Gastrocnemius medialis (tissue), 4 donors: Measurements from ENCODE around the gene SPATA21. TPM values are rescaled to one million over a fixed set of nuclear protein-coding genes. Genes with fewer than 3 reads are reported as not detected.
"Not testable (repeated sequence)": the region's sequence is repeated elsewhere in the genome, so short reads cannot be mapped to it uniquely, and the experiment has no call there.

Experiments used
- ATAC-seq, 2 donors: fragments of 150-250 bp; one replicate each; pipeline ENCODE4 v1.9.1; 2016
- DNase-seq, 2 donors: peaks; one replicate each; pipeline ENCODE4 v3.0.0-alpha.2; 2019
- H3K27ac ChIP-seq, 4 donors: fragments of 200-600 bp; sonication (generic); 1 replicate in 1 of 4; 2 replicates in 3 of 4; pipeline ENCODE4 v1.5.1; 2016 to 2018; ENCODE audit warnings: mild to moderate bottlenecking in 2 of 4, moderate library complexity in 1 of 4
- H3K27me3 ChIP-seq, 3 donors: fragments of 200-600 bp; sonication (generic) in 2 of 3; 1 replicate in 1 of 3; 2 replicates in 2 of 3; pipeline versions ENCODE4 v1.5.1 to v1.6.0; 2016 to 2019; ENCODE audit warnings: mild to moderate bottlenecking in 1 of 3, moderate library complexity in 1 of 3
- H3K36me3 ChIP-seq, 2 donors: fragments of 200-600 bp; sonication (generic) in 1 of 2; one replicate each; pipeline ENCODE4 v1.5.1; 2017 to 2018
- H3K4me1 ChIP-seq, 2 donors: fragments of 200-600 bp; sonication (generic) in 1 of 2; one replicate each; pipeline ENCODE4 v1.5.1; 2016 to 2017; ENCODE audit warnings: mild to moderate bottlenecking in 2 of 2
- H3K4me3 ChIP-seq, 4 donors: fragments of 200-600 bp; sonication (generic) in 3 of 4; 1 replicate in 1 of 4; 2 replicates in 3 of 4; pipeline ENCODE4 v1.5.1; 2016 to 2019; ENCODE audit warnings: mild to moderate bottlenecking in 2 of 4
- H3K9me3 ChIP-seq, 3 donors: fragments of 200-600 bp; sonication (generic) in 2 of 3; 1 replicate in 1 of 3; 2 replicates in 2 of 3; pipeline ENCODE4 v1.5.1; 2016 to 2019
- POLR2A ChIP-seq, 2 donors: fragments of 450-650 bp; IDR thresholded peaks; one replicate each; pipeline ENCODE4 v1.6.1; 2017; ENCODE audit warnings: antibody characterized with exemption in 2 of 2, mild to moderate bottlenecking in 2 of 2, moderate library complexity in 2 of 2
- in situ Hi-C, 4 donors: fragments of 200-750 bp; cut with MboI; loops; one replicate each; pipeline versions ENCODE4 v1.15.0 to v1.8.0; 2017; ENCODE audit warnings: low sequenced_read_pairs in 4 of 4
- intact Hi-C: fragments of 100-400 bp; cut with DNase I; formaldehyde crosslinking; loops from one replicate; pipeline ENCODE4 v1.15.1; 2023; ENCODE audit warnings: low total_unique reads
- total RNA-seq, 4 donors: library from RNA; depleted of rRNA; stranded (reverse); fragments of >200 nt; gene quantifications; one replicate each; pipeline versions ENCODE4 v1.1.0 to v1.2.3, GENCODE V29; 2016
- TF ChIP-seq, protein P1 (sequence below), 5 experiments: fragments of 450-650 bp in 3 of 5; fragments of 200-600 bp in 2 of 5; sonication (generic) in 2 of 5; IDR thresholded peaks in 4 of 5; conservative IDR thresholded peaks in 1 of 5; 1 replicate in 4 of 5; 2 replicates in 1 of 5; pipeline ENCODE4 v1.5.1; 2016 to 2019; ENCODE audit warnings: antibody characterized with exemption in 5 of 5, mild to moderate bottlenecking in 3 of 5, moderate library complexity in 3 of 5

SPATA21 gene
- total RNA-seq, 4 donors from 2014 or later: not detected

DNA sequence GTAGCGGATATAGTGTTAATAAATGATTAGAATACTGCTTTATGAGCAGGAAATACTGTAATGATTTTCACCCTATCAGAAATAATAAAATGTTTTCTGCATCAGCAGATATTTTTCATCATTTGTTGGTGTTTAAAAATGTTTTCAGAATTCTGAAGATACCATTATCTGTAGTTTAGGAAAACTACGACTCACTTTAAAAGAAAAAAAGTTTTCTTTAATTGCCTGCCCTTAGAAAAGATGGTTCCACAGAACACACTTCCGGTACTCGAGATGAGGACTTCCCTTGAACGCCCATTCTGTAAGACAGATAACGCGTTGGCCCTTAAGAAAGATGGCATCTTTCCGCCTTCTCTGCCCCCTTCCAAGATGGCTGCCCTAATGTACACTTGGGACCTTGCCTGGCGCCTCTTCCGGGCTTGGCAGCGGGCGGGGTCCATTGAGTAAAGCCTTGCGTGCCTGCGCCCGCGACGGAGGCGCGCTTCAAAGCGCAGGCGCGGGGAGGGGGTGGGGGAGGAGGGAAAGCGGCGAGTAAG, 70.4 kb downstream of the SPATA21 start, which contains the start of gene SZRD1:
TSS of gene SZRD1 (plus strand) at position 521 of the 536 bp plus-strand sequence. CDS start 16 bp downstream, outside the sequence.
- H3K4me1 ChIP-seq: peaks cover 24 to 35% of the 10 kb centered on the region in 2 donors
- no peaks in the 10 kb centered on the region for H3K36me3 ChIP-seq
- H3K4me3 ChIP-seq: peak within 1 kb of the TSS; percentile 75 to 84 (median 80)
- no peaks in the 10 kb centered on the region for H3K27me3 ChIP-seq
- intact Hi-C loops (loop anchor here (1.0 kb wide), 1 partner anchor 841 kb away; no protein-coding TSS in a partner anchor), in situ Hi-C loops (loop anchor here (5.0 to 25.0 kb wide), 4 partner anchors 124 to 282 kb away; partner anchors contain the start of gene CPLANE2 (in 1 of the 4))
- no peaks in the 10 kb centered on the region for H3K9me3 ChIP-seq
- TF ChIP-seq, protein P1, sequence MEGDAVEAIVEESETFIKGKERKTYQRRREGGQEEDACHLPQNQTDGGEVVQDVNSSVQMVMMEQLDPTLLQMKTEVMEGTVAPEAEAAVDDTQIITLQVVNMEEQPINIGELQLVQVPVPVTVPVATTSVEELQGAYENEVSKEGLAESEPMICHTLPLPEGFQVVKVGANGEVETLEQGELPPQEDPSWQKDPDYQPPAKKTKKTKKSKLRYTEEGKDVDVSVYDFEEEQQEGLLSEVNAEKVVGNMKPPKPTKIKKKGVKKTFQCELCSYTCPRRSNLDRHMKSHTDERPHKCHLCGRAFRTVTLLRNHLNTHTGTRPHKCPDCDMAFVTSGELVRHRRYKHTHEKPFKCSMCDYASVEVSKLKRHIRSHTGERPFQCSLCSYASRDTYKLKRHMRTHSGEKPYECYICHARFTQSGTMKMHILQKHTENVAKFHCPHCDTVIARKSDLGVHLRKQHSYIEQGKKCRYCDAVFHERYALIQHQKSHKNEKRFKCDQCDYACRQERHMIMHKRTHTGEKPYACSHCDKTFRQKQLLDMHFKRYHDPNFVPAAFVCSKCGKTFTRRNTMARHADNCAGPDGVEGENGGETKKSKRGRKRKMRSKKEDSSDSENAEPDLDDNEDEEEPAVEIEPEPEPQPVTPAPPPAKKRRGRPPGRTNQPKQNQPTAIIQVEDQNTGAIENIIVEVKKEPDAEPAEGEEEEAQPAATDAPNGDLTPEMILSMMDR (IDR thresholded peaks at IDR 0.05 in 4 of 5, conservative IDR thresholded peaks at IDR 0.05 in 1 of 5): no peak
- TF ChIP-seq POLR2A (IDR thresholded peaks at IDR 0.05): no peak
- ATAC-seq (peak; percentile 92 to 93), DNase-seq (peak; percentile 94 to 98)
- H3K27ac ChIP-seq: peak within 1 kb of the TSS; percentile 95 to 96 (median 96)

DNA sequence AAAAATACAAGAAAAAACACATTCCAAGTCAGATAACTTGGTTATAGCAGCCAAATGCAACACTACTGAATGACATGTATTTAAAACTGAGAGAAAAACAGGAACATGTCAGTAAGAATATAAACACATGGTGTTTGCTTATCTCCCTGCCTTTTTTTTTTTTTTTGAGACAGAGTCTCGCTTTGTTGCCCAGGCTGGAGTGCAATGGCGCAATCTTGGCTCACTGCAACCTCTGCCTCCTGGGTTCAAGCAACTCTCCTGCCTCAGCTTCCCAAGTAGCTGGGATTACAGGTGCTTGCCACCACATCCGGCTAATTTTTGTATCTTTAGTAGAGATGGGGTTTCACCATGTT, 72.1 kb downstream of the SPATA21 start:
- peaks cover 17 to 22% of the 10 kb centered on the region in 2 donors for H3K4me1 ChIP-seq
- ATAC-seq, DNase-seq, H3K9me3 ChIP-seq, H3K36me3 ChIP-seq, intact Hi-C loops, H3K4me3 ChIP-seq, H3K27me3 ChIP-seq, H3K27ac ChIP-seq: not testable (repeated sequence)
- in situ Hi-C loops: loop anchor here (5.0 to 25.0 kb wide), 4 partner anchors 123 to 280 kb away; partner anchors contain the start of gene CPLANE2 (in 1 of the 4)

DNA sequence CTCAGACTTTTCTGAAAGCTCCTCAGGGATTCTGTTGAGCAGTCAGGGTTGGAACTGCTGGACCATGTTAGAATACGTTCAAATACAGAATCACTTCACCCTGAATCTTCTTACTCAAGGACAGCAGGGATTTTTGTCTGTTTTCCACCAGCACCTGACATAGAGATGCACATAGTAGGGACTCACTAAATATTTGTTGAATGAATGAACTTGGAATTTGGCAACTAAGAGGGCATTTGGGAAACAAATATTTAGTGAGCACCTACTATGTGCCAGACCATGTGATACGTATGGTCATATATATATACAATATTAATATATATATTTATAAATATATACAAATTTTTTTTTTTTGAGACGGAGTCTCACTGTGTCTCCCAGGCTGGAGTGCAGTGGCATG, 80.4 kb downstream of the SPATA21 start:
- peaks cover 3 to 4% of the 10 kb centered on the region in 2 donors for H3K4me1 ChIP-seq
- no peaks in the 10 kb centered on the region for H3K9me3 ChIP-seq
- no peak overlapping the region for H3K4me3 ChIP-seq
- no peak overlapping the region for H3K27ac ChIP-seq
- H3K36me3 ChIP-seq: no peaks in the 10 kb centered on the region
- intact Hi-C loops: no loop called here
- TF ChIP-seq POLR2A (IDR thresholded peaks at IDR 0.05): no peak
- TF ChIP-seq, protein P1 (IDR thresholded peaks at IDR 0.05 in 4 of 5, conservative IDR thresholded peaks at IDR 0.05 in 1 of 5): no peak
- no peaks in the 10 kb centered on the region for H3K27me3 ChIP-seq
- ATAC-seq (no peak), DNase-seq (no peak)
- in situ Hi-C loops: loop anchor here (10.0 to 25.0 kb wide), 4 partner anchors 62 to 270 kb away; partner anchors contain the start of gene CPLANE2 (in 2 of the 4)

GRCh38 chr1:16354619-16355018, 82.6 kb downstream of the SPATA21 start:
- intact Hi-C loops: loop anchor here (5.0 kb wide), 2 partner anchors 67 to 117 kb away; partner anchors contain the start of gene CPLANE2
- H3K27ac ChIP-seq: no peak overlapping the region

More at GRCh38 chr1:16354619-16355018, 82.6 kb downstream of the SPATA21 start:
- Histone ChIP-seq H3K27me3 (no peaks in the 10 kb centered on the region), H3K4me3 (no peak overlapping the region), H3K36me3 (no peaks in the 10 kb centered on the region), H3K4me1 (peaks cover 17 to 19% of the 10 kb centered on the region in 2 donors), H3K9me3 (no peaks in the 10 kb centered on the region)
- TF ChIP-seq, protein P1 (IDR thresholded peaks at IDR 0.05 in 4 of 5, conservative IDR thresholded peaks at IDR 0.05 in 1 of 5): no peak
- TF ChIP-seq POLR2A (IDR thresholded peaks at IDR 0.05): no peak
- ATAC-seq (no peak), DNase-seq (no peak)
- in situ Hi-C loops: loop anchor here (10.0 to 25.0 kb wide), 4 partner anchors 60 to 267 kb away; partner anchors contain the start of gene CPLANE2 (in 2 of the 4)
